ENCODE data around the gene IDH3B.

- no peak for TF ChIP-seq GATA2 (IDR thresholded peaks at IDR 0.05; ENCODE audit: low read depth, low read length)
- no peak for TF ChIP-seq GATA3 (IDR thresholded peaks at IDR 0.05; ENCODE audit: low read depth, low read length)
Observed at GRCh38 chr20:2672446-2672845, 8.4 kb upstream of the IDH3B start.

Measured in SH-SY5Y (cell line).